GM19395 (cell line): Measurements from ENCODE around the gene NFATC3.
"Not testable (repeated sequence)": the region's sequence is repeated elsewhere in the genome, so short reads cannot be mapped to it uniquely, and the experiment has no call there.

ENCODE experiments used
- ATAC-seq: cut with Tn5 transposase; IDR thresholded peaks from one replicate; pipeline ENCODE4 v1.9.1; 2021; ENCODE audit warnings: mild to moderate bottlenecking, moderate library complexity; ENCODE audit not compliant: unreplicated experiment

Gene NFATC3

DNA sequence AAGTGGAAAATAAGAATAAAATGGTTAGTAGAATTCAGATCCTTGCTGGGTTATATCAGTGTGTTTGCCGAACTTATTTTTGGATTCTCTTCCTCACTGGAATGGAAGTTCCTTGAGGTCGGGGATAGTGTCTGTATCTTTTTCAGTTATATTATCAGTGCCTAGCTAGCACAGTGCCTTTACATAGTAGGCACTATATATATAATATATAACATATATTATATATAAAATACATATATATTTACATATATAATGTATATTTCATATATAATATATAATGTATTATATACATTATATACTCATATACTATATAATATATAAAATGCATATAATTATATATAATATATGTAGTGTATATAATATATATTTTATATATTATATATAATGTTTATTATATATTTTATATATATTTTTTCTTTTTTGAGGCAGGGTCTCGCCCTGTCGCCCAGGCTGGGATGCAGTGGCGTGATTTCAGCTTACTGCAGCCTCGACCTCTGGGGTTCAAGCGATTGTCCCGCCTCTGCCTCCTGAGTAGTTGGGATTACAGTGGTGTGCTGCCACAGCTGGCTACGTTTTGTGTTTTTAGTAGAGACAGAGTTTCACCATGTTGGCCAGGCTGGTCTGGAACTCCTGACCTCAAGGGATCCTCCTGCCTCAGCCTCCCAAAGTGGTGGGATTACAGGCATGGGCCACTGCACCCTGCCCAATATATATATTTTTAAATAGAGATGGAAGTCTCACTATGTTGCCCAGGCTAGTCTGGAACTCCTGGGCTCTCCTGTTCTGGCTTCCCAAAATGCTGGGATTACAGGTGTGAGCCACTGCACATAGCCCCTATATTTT, 3.2 kb downstream of the NFATC3 start:
- no peak for ATAC-seq

DNA sequence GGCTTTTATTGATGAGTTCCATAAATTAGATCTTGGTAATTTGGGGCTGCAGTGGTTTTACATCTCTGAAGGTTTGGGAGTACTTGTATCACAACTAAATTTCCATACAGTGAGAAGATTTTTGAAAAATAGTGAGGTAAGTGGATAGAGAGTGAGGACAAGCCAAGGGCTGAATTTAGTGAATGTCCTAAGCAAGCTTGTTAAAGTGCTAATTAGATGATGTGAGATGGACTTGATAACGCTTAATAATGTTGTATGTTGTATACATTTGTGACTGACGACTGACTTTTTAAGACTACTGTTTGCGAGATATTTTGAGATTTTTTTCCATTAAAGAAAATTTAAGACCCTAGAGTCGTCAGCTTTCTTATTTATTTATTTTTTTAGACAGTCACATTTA, 3.9 kb downstream of the NFATC3 start:
- no peak for ATAC-seq

DNA sequence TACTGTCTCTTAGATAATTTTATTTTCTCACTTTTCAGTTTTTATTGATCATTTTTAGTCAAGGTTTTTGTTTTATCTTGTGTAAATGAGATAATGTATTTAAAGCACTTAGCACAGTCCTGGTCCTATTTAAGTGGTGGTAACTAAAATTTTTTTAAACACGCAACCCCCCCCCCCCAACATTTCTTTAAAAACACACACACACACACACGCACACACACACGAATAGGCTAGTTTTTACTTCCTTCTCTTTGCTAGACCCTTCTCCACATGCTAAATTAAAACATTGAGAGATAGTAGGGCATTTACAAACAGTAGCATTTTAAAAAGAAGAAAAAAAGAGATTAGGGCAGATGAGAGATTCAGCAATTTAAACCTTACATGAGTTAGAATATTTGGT, 5.0 kb downstream of the NFATC3 start:
- ATAC-seq: no peak

DNA sequence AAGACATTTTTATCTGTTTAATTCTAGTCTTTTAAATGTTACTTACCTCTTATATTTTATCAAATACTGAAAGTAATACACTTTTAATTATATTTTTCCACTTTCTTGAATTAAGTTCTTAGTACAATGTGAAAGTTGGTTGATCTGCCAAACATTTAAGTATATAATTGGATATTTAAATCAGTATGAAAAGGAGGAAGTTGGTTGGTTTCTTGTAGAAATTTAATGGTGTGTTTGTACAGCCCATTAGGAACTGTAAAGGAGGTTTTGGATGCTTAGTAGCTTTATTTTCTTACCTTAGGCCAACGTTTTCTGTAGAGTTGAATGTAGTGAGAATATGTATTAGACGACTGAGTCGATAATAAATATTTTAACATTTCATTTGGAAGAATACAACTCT, 5.4 kb downstream of the NFATC3 start:
- no peak for ATAC-seq

DNA sequence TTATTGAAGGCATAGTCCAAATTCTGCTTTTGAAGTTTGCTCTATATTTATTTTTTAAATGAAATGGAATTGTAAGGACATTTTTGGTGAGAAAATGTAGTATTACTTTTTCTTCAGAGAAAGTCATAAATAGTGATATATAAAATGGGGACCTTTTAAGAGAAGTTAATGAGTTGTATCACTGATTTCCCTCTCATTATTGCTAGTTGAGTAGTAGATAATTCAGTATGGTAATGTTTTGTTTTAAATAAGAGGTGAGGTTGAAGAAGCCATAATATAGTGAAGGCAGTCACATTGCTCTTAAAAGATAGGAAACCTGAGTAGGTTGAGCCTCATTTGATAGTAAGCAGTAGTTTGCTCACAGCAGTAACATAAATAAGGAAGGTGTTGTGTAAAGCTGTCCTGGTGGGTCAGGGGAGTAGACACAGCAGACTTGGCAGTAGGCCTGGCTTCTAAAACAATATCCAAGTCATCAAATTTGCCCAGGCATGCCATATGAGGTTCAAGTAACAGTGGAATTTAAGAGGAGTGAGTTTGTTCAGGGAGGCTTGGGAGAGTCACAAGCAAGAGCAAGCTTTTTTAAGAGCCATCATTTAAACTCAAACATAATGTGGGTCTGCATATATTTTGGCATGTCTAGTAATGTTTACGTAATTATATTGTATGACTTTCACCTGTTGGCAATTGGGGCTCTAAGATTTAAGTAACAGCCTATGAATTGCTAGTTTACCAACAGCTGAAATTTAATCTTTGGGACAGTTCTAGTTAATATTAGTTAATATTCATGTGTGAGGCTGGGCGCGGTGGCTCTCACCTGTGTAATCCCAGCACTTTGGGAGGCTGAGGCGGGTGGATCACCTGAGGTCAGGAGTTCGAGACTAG, 6.5 kb downstream of the NFATC3 start:
- no peak for ATAC-seq

DNA sequence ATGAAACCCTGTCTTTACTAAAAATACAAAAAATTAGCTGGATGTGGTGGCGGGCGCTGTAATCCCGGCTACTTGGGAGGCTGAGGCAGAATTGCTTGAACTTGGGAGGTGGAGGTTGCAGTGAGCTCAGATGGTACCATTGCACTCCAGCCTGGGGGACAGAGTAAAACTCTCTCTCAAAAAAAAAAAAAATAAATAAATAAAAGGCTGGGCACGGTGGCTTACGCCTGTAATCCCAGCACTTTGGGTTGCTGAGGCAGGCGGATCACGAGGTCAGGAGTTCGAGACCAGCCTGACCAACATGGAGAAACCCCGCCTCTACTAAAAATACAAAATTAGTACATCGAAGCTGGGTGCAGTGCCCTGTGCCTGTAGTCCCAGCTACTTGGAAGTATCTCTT, 7.1 kb downstream of the NFATC3 start:
- ATAC-seq: not testable (repeated sequence)

DNA sequence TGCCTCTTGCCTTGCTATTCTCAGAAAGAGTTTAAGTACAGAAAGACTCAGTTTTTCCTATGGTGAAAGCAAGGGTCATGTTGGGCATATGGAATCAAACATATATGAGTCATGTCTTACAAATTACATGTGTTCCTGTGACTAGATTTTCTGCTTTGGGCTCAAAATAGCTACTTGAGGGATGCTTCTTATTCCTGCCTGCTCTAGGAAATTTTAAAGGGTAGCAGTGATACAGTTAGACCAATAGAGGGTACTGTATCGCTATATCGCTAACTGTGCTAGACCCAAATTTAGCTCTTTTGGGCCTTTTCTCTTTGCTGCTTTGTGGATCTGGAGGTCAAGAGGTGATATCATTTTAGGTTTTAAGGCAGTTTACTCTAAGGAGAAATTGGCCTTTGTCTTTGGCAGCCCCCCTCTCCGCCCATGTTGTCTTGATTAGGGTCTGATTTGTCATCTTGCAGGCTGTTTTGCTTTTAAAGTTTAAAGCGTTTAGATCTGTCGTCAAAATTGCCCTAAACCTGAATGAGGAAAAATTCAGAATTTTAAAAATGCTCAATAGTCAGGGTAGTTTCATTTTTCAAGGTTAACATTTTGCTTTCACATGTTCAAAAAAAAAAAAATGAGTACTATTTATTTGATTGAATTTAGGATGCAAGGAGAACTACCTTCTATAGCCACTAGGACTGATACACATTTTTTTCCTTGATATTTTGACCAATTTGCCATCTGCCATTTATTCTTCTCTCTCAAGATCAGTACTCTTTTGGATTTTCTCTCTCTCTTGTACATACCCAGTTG, 8.8 kb downstream of the NFATC3 start:
- ATAC-seq: no peak

DNA sequence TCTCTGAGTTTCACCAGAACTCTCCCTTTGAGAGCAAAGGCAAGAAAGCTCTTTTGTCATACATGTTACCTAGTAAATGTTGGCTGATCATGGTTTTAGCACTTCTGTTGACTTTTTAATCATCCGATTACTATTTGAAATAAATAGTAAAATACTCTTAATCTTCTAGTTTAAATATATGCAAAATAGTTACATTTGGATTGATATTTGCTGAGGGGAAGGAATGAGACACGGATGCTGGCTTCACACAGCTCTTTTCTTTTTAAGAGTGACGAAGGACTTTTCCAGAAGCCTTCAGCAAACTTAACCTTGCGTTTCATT, 9.4 kb downstream of the NFATC3 start:
- no peak for ATAC-seq

DNA sequence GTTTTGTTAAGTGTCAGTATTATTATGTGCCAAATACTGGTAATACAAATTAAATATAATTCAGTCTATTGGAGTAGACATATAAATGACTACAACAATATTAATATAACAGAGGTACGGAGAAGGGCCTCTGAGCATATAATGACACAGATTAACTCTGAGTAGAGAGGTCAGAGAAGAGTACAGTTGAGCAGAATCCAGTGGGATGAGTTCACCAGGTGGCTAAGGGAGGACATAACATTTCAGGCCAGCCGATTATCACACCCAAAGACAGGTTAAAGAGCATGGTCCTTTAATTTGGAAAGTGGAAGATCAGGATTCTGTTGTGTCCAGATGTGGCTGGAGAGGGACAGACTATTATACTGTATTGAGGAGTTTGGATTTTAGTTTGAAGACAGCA, 11.3 kb downstream of the NFATC3 start:
- ATAC-seq: no peak

DNA sequence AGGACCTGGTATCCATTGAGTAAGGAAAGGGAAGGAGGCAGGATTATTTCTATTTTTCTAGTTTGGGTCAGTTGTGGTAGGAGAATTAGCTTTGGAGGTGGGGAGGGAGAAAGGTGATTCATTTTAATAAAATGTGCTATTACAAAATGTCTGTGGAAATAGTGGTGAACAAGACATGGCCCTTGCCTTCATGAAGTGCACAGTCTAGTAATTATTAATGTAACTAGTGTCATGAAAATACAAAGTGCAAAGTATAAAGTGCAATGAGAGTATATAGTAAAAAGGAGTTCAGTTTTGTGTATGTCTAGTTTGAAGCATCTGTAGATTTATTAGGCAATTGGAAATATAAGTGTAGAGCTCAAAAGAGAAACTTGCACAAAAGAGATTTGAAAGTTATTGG, 11.9 kb downstream of the NFATC3 start:
- ATAC-seq: no peak

DNA sequence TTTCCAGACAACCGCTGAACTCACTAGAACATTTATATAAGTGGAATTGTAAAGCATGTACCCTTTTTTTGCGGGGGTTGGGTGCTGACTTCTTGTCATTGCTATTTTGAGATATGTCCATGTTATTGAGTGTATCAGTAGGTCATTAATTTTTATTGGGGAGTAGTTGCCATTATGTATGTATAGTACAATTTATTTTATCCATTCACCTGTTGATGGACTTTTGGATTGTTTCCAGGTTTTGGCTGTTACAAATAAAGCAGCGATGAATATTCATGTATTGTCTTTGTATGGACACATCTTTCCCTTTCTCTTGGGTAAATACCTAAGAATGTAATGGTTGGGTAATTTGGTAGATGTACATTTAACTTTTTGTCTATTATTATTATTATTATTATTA, 12.7 kb downstream of the NFATC3 start:
- no peak for ATAC-seq

DNA sequence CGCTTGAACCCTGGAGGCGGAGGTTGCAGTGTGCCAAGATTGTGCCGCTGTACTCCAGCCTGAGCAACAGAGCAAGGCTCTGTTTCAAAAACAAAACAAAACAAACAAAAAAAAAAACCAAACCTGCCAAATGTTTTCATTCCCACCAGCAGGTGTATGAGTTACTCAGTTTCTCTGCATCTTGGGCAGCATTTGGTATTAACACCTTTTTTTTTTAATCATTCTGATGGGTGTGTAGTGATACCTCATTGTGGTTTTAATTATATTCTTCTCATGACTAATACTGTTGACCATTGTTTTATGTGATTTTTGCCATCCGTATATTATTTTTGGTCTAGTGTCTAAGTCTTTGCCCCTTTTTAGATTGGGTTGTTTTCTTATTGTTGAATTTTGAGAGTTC, 15.3 kb downstream of the NFATC3 start:
- ATAC-seq: no peak

DNA sequence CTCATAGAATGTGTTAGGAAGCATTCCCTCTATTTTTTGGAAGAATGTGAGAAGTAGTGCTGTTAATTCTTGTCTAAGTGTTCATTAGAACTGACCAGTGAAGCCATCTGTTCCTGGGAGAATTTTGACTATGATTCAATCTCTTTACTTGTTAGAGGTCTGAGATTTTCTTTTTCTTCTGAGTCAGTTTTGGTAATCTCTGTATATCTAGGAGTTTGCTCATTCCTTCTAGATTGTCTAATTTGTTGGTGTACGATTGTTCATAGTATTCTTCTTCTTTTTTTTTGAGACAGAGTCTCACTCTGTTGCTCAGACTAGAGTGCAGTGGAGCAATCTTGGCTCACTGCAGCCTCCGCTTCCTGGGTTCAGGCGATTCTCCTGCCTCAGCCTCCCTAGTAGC, 20.4 kb downstream of the NFATC3 start:
- ATAC-seq: no peak

DNA sequence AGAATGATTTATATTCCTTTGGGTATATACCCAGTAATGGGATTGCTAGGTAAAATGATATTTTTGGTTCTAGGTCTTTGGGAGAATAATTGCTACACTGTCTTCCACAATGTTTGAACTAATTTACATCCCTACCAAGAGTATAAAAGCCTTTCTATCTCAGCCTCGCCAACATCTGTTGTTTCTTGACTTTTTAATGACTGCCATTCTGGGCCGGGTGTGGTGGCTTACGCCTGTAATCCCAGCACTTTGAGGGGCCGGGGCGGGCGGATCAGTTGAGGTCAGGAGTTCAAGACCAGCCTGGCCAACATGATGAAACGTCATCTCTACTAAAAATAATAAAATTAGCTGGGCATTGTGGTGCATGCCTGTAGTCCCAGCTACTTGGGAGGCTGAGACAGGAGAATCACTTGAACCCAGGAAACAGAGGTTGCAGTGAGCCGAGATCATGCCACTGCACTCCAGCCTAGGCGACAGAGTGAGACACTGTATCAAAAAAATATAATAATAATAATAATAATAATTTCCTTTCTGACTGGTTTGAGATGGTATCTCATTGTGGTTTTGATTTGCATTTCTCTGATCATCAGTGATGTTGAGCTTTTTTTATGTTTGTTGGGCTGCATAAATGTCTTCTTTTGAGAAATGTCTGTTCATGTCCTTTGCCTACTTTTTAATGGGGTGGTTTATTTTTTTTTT, 22.2 kb downstream of the NFATC3 start:
- not testable (repeated sequence) for ATAC-seq

DNA sequence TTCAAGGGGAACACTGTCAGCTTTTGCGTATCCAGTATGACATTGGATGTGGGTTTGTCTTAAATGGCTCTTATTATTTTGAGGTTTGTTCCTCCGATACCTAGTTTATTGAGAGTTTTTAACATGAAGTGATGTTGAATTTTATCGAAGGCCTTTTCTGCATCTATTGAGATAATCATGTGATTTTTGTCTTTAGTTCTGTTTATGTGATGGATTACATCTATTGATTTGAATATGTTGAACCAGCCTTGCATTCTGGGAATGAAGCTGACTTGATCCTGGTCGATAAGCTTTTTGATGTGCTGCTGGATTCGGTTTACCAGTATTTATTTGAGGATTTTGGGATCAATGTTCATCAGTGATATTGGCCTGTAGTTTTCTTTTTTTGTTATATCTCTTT, 24.0 kb downstream of the NFATC3 start:
- ATAC-seq: not testable (repeated sequence)

DNA sequence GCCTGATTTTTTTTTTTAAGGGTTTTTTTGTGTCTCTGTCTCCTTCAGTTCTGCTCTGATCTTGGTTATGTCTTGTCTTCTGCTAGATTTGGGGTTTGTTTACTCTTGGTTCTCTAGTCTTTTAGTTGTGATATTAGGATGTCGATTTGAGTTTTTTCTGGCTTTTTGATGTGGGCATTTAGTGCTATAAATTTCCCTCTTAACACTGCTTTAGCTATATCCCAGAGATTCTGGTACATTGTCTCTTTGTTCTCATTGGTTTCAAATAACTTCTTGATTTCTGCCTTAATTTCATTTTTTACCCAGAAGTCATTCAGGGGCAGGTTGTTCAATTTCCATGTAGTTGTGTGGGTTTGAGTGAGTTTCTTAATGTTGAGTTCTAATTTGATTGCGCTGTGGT, 25.4 kb downstream of the NFATC3 start:
- not testable (repeated sequence) for ATAC-seq

DNA sequence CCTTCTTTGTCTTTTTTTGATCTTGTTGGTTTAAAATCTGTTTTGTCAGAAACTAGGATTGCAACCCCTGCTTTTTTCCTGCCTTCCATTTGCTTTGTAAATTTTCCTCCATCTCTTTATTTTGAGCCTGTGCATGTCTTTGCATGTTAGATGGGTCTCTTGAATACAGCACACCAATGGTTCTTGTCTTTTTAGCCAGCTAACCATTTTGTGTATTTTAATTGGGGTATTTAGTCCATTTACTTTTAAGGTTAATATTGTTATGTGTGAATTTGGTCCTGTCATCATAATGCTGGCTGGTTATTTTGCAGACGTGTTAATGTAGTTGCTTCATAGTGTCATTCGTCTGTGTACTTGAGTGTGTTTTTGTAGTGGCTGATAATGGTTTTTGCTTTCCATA, 26.2 kb downstream of the NFATC3 start:
- ATAC-seq: no peak

DNA sequence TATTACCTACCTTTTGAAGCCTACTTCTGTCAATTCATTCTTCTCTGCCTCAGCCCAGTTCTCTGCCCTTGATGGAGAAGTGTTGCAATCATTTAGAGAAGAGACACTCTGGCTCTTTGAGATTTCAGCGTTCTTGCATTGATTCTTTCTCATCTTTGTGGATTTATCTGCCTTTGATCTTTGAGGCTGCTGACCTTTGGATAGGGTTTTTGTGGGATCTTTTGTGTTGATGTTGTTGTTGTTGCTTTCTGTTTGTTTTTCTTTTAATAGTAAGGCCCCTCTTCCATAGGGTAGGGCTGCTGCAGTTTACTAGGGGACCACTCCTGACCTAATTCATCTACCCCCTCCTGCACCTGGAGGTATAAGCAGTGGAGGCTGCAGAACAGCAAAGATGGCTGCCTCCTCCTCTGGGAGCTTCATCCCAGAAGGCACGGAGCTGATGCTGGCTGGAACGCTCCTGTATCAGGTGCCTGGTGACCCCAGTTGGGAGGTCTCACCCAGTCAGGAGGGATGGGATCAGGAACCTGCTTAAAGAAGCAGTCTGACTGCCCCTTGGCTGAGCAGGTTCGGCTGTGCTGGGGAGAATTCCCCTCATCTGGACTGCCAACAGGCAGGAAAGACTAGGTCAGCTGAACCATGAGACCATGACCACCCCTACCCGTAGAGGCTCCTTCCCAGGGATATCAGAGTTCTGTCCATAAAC, 28.0 kb downstream of the NFATC3 start:
- ATAC-seq: no peak

DNA sequence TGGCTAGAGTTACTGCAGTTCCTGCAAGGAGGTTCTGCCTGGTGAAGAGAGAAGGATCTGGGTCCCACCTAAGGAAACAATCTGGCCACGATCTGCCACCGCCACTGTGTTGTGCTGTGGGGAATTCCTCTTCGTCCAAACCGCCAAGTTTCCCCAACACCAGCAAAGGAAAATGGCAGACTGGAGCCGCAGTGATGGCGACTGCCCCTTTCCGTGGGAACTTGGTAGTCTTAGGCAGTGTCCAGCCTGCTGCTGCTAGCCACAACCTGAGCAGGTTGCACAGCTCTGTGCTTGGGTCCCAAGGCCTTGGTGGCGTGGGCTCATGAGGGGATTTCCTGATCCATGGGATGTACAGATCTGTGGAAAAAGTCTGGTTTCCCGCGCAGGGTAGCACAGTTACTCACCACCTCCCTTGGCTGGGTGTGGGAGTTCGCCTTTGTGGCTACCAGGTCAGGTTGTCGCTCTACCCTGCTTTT, 28.6 kb downstream of the NFATC3 start:
- no peak for ATAC-seq

DNA sequence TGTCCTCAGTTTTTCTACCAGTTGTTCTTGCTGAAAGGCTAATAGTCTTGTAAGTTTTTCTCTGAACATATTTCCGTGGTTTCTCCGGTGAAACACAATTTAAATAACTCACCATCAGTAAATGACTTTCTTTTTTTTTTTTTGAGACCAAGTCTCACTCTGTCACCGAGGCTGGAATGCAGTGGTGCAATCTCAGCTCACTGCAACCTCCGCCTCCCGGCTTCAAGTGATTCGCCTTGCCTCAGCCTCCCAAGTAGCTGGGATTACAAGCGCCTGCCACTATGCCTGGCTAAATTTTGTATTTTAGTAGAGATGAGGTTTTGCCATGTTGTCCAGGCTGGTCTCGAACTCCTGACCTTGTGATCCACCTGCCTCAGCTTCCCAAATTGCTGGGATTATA, 29.8 kb downstream of the NFATC3 start:
- not testable (repeated sequence) for ATAC-seq
